ENCODE data around the gene JAZF1.

GRCh38 chr7:28174442-28174841, 6.2 kb downstream of the JAZF1 start:
- TF ChIP-seq CTCF (IDR thresholded peaks at IDR 0.05) (no peak), POLR2A (IDR thresholded peaks at IDR 0.05) (no peak), POLR2AphosphoS5 (IDR thresholded peaks at IDR 0.05) (no peak)

Data from gastroesophageal sphincter (tissue), 3 donors.